ENCODE results near the gene NF1.

Gene NF1

GRCh38 chr17:31062346-31062745 lies 32.4 kb upstream of the NF1 start:
- no peak for DNase-seq (ENCODE audit: low read depth in 2 of 2)
- H3K4me3 ChIP-seq (replicated peaks in 1 of 2; ENCODE audit: low read depth in 2 of 2, low read length in 2 of 2), result no peak overlapping the region
- TF ChIP-seq, protein P1, sequence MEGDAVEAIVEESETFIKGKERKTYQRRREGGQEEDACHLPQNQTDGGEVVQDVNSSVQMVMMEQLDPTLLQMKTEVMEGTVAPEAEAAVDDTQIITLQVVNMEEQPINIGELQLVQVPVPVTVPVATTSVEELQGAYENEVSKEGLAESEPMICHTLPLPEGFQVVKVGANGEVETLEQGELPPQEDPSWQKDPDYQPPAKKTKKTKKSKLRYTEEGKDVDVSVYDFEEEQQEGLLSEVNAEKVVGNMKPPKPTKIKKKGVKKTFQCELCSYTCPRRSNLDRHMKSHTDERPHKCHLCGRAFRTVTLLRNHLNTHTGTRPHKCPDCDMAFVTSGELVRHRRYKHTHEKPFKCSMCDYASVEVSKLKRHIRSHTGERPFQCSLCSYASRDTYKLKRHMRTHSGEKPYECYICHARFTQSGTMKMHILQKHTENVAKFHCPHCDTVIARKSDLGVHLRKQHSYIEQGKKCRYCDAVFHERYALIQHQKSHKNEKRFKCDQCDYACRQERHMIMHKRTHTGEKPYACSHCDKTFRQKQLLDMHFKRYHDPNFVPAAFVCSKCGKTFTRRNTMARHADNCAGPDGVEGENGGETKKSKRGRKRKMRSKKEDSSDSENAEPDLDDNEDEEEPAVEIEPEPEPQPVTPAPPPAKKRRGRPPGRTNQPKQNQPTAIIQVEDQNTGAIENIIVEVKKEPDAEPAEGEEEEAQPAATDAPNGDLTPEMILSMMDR (IDR thresholded peaks at IDR 0.05; ENCODE audit: low read depth, low read length), result no peak

DNA sequence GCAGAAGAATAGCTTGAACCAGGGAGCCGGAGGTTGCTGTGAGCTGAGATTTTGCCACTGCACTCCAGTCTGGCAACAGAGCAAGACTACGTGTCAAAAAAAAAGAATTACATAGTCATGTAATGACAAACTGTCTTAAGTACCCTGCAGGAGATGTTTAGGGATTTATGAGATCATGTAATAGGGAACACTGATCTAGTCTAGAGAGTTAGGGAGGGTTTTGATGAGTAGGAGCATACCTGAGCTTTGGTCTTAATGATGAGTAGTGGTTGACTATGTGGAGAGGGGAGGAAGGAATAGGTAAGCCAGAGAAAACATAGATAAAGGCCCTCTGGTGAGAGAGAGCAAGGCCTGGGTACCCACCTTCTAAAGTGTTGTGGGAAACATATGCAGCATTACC lies 30.1 kb upstream of the NF1 start:
- H3K4me3 ChIP-seq (replicated peaks in 1 of 2; ENCODE audit: low read depth in 2 of 2, low read length in 2 of 2), result no peak overlapping the region
- no peak for DNase-seq (ENCODE audit: low read depth in 2 of 2)
- TF ChIP-seq, protein P1 (IDR thresholded peaks at IDR 0.05; ENCODE audit: low read depth, low read length), result no peak

DNA sequence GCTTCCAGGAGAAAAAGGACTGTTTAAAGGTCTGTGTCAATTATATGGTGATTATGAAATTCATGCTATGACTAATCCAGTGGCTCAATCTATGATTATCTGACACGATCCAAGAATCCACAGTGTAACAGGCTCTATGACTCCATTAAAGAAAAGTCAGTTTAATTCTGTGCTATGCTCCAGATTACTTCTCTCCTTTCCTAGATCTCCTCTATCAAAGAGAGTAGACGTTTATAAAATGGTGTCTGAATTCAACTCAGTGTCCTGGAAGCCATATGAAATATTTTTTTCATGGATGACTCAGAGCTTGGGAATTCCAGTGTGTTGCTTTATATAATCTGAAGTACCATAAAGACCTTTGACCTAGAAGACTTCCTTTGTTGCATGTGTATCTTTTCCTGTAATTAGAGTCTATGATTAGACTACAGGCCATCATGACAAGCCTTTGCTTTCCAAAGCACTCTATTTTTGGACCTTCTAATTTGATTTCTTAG lies 27.0 kb upstream of the NF1 start:
- no peak overlapping the region for H3K4me3 ChIP-seq (replicated peaks in 1 of 2; ENCODE audit: low read depth in 2 of 2, low read length in 2 of 2)
- DNase-seq (ENCODE audit: low read depth in 2 of 2), result peak; percentile 73 to 88
- TF ChIP-seq, protein P1 (IDR thresholded peaks at IDR 0.05; ENCODE audit: low read depth, low read length), result no peak

GRCh38 chr17:31068291-31068690 lies 26.5 kb upstream of the NF1 start:
- no peak overlapping the region for H3K4me3 ChIP-seq (replicated peaks in 1 of 2; ENCODE audit: low read depth in 2 of 2, low read length in 2 of 2)
- TF ChIP-seq, protein P1 (IDR thresholded peaks at IDR 0.05; ENCODE audit: low read depth, low read length), result peak; percentile 47
- DNase-seq (ENCODE audit: low read depth in 2 of 2), result peak; percentile 37 to 48

- no peak overlapping the region for H3K4me3 ChIP-seq (replicated peaks in 1 of 2; ENCODE audit: low read depth in 2 of 2, low read length in 2 of 2)
- DNase-seq (ENCODE audit: low read depth in 2 of 2), result peak in 1 of 2 donors; percentile 39
- TF ChIP-seq, protein P1 (IDR thresholded peaks at IDR 0.05; ENCODE audit: low read depth, low read length), result no peak
Observed at GRCh38 chr17:31072186-31072585, 22.6 kb upstream of the NF1 start.

GRCh38 chr17:31073411-31073810 lies 21.4 kb upstream of the NF1 start:
- TF ChIP-seq, protein P1 (IDR thresholded peaks at IDR 0.05; ENCODE audit: low read depth, low read length), result no peak
- no peak overlapping the region for H3K4me3 ChIP-seq (replicated peaks in 1 of 2; ENCODE audit: low read depth in 2 of 2, low read length in 2 of 2)
- DNase-seq (ENCODE audit: low read depth in 2 of 2), result no peak

All from cardiac fibroblast (primary cell).